Measurements from ENCODE around the gene WFDC13.
"Not testable (repeated sequence)": the region's sequence is repeated elsewhere in the genome, so short reads cannot be mapped to it uniquely, and the experiment has no call there.

Gene WFDC13

GRCh38 chr20:45701873-45702272 lies at the start of gene WFDC13:
TSS of gene WFDC13 (plus strand) at chr20:45702038. CDS start at chr20:45702124, 86 bp downstream.
- DNase-seq (ENCODE audit: low read depth): no peak
- TF ChIP-seq, protein P1, sequence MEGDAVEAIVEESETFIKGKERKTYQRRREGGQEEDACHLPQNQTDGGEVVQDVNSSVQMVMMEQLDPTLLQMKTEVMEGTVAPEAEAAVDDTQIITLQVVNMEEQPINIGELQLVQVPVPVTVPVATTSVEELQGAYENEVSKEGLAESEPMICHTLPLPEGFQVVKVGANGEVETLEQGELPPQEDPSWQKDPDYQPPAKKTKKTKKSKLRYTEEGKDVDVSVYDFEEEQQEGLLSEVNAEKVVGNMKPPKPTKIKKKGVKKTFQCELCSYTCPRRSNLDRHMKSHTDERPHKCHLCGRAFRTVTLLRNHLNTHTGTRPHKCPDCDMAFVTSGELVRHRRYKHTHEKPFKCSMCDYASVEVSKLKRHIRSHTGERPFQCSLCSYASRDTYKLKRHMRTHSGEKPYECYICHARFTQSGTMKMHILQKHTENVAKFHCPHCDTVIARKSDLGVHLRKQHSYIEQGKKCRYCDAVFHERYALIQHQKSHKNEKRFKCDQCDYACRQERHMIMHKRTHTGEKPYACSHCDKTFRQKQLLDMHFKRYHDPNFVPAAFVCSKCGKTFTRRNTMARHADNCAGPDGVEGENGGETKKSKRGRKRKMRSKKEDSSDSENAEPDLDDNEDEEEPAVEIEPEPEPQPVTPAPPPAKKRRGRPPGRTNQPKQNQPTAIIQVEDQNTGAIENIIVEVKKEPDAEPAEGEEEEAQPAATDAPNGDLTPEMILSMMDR (conservative IDR thresholded peaks at IDR 0.05; ENCODE audit: low read depth, low read length): no peak
- no peak within 1 kb of the TSS for H3K4me3 ChIP-seq (ENCODE audit: low read depth, low read length)

- not testable (repeated sequence) for DNase-seq (ENCODE audit: low read depth); H3K4me3 ChIP-seq (ENCODE audit: low read depth, low read length)
Observed at GRCh38 chr20:45657038-45657437, 44.8 kb upstream of the WFDC13 start.

DNA sequence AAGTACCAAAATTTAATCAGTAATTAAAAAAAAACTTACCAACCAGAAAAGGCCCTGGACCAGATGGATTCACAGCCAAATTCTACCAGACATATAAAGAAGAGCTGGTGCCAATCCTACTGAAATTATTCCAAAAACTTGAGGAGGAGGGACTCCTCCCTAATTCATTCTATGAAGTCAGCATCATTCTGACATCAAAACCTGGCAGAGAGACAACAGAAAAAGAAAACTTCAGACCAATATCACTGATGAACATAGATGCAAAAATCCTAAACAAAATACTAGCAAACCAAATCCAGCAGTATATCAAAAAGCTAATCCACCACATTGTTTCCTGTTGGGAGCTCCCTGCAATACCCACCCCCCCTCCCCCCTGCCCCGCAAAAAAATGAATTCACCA lies 31.7 kb upstream of the WFDC13 start, which contains the start of gene WFDC11:
Gene WFDC11, minus strand, starts transcription at position 101 of the 400 bp plus-strand sequence. CDS start 19,639 bp downstream, outside the sequence.
- TF ChIP-seq, protein P1 (conservative IDR thresholded peaks at IDR 0.05; ENCODE audit: low read depth, low read length): no peak
- no peak within 1 kb of the TSS for H3K4me3 ChIP-seq (ENCODE audit: low read depth, low read length)
- no peak for DNase-seq (ENCODE audit: low read depth)

GRCh38 chr20:45672765-45673164 lies 29.1 kb upstream of the WFDC13 start:
- DNase-seq (ENCODE audit: low read depth): no peak
- TF ChIP-seq, protein P1 (conservative IDR thresholded peaks at IDR 0.05; ENCODE audit: low read depth, low read length): no peak
- no peak overlapping the region for H3K4me3 ChIP-seq (ENCODE audit: low read depth, low read length)

- no peak for DNase-seq (ENCODE audit: low read depth)
- TF ChIP-seq, protein P1 (conservative IDR thresholded peaks at IDR 0.05; ENCODE audit: low read depth, low read length): no peak
- no peak overlapping the region for H3K4me3 ChIP-seq (ENCODE audit: low read depth, low read length)
Observed at GRCh38 chr20:45679650-45680049, 22.2 kb upstream of the WFDC13 start.

DNA sequence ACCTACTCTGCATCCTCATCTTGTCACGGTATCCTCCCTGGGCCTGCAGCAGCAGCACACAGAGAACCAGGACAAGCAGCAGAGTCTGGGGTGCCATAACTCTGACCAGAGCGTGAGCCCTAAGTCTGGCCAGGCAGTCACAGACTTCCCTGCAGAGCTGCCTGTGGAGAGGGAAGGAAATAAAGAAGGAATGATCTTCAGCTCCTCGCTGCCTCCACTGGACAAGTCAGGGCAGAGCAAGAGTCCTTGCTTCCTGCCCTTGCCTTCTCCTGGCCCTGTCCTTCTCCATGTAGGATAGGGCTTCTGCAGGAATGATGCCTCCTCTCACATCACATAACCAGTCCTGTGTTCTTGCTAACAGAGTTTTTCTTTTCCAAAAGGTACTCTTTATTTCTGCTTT lies 15.9 kb upstream of the WFDC13 start:
- TF ChIP-seq, protein P1 (conservative IDR thresholded peaks at IDR 0.05; ENCODE audit: low read depth, low read length): peak; percentile 29
- no peak overlapping the region for H3K4me3 ChIP-seq (ENCODE audit: low read depth, low read length)
- peak; percentile 10 for DNase-seq (ENCODE audit: low read depth)

DNA sequence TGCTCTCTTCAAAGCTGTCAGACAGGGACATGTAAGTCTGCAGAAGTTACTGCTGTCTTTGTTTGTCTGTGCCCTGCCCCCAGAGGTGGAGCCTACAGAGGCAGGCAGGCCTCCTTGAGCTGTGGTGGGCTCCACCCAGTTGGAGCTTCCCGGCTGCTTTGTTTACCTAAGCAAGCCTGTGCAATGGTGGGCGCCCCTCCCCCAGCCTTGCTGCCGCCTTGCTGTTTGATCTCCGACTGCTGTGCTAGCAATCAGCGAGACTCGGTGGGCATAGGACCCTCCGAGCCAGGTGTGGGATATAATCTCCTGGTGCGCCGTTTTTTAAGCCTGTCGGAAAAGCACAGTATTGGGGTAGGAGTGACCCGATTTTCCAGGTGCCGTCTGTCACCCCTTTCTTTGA lies 8.5 kb upstream of the WFDC13 start:
- not testable (repeated sequence) for H3K4me3 ChIP-seq (ENCODE audit: low read depth, low read length)

DNA sequence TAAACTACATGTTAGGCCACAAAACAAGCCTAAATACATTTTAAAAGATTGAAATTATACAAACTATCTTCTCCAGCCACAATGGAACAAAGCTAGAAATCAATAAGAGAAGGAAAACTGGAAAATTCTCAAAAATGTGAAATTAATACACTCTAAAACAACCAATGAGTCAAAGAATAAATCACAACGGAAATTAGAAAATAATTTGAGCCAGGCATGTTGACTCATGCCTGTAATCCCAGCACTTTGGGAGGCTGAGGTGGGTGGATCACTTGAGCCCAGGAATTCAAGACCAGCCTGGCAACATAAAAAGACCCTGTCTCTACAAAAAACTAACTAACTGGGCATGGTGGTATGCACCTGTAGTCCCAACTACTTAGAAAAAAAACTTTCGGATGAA lies 6.3 kb upstream of the WFDC13 start:
- DNase-seq (ENCODE audit: low read depth): no peak
- TF ChIP-seq, protein P1 (conservative IDR thresholded peaks at IDR 0.05; ENCODE audit: low read depth, low read length): no peak
- no peak overlapping the region for H3K4me3 ChIP-seq (ENCODE audit: low read depth, low read length)

More for the DNA sequence above, 8.5 kb upstream of the WFDC13 start:
- DNase-seq (ENCODE audit: low read depth): not testable (repeated sequence)

All from choroid plexus epithelial cell (primary cell).